Measurements from ENCODE around the gene C14orf93. TPM values are rescaled to one million over a fixed set of nuclear protein-coding genes. Genes with fewer than 3 reads are reported as not detected.

The C14orf93 gene
- total and polyA plus RNA-seq, 9 of the 15 experiments (the other 6 are each of a cell fraction or from before 2014, with no cell fraction given): 2.2 to 22.4 (median 16.1) TPM

DNA sequence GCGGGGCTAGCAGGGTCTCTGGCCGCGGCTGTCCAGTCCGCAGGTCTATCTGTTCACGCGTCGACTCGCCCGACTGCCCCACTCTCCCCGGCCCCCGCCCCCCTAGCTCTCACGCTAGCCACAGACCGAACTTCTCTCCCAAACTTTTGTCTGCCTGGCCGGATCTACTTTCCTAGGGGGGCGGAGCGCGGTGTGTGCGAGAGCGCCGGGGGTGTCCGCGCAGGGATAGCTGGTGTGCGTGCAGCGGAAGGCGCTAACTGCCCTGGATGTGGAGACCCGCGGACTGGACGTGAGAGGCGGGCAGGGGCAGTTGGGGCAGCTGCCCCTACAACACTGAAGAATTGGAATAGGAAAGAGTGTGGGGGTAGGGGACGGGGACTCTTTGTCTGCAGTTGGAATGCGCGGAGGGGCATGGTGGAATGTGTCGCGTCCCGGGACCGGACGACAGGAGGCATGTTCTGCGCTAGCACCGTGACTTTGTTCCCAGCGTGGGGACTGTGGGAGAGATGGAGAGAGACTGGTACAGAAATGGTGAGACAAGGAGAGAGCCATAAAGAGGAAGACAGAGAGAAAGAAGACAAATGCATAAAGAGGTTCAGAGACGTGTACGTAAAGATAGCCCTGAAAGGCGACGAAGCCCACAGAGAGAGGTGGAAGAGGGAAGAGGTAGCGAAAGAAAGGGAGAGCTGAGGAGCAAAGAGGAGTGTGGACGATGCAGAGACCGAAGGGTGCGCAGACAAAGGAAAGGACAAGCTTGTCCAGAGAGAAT, 27.3 kb downstream of the C14orf93 start, which contains the start of gene AJUBA (continued):
- TF ChIP-seq THRAP3 (IDR thresholded peaks at IDR 0.05; ENCODE audit: borderline replicate concordance) (peak; percentile 73; the same call in 1 of the 2 replicates), STAT5A (IDR thresholded peaks at IDR 0.05; ENCODE audit: borderline replicate concordance, low read length) (no peak), HLTF (IDR thresholded peaks at IDR 0.05) (peak; percentile 99), MYNN (IDR thresholded peaks at IDR 0.05) (peak; percentile 40; the same call in 1 of the 2 replicates), MYNN (CRISPR knock-in tag; IDR thresholded peaks at IDR 0.05) (no peak), NR4A1 (CRISPR knock-in tag; IDR thresholded peaks at IDR 0.05) (no peak), NR4A1 (tag; IDR thresholded peaks at IDR 0.05) (0 out of 2 replicates have a peak, but pooled peaks have one; percentile 50), HNRNPLL (IDR thresholded peaks at IDR 0.05; ENCODE audit: low read depth, low read length, poor library complexity, severe bottlenecking) (peak; percentile 74), DPF2 (IDR thresholded peaks at IDR 0.05) (peak; percentile 79), MEIS2 (IDR thresholded peaks at IDR 0.05; ENCODE audit: partially characterized antibody) (peak; percentile 24), CEBPG (CRISPR knock-in tag; IDR thresholded peaks at IDR 0.05) (peak; percentile 12; the same call in 1 of the 2 replicates), CEBPG (tag; conservative IDR thresholded peaks at IDR 0.05 in 1 of 2, IDR thresholded peaks at IDR 0.05 in 1 of 2) (no peak), SNIP1 (IDR thresholded peaks at IDR 0.05; ENCODE audit: low read depth) (no peak), RBM34 (IDR thresholded peaks at IDR 0.05; ENCODE audit: borderline replicate concordance, insufficient read depth, low read length) (no peak), KLF1 (tag; IDR thresholded peaks at IDR 0.05) (no peak), FOSL1 (tag; conservative IDR thresholded peaks at IDR 0.05) (0 out of 2 replicates have a peak, but pooled peaks have one; percentile 38), HNRNPK (IDR thresholded peaks at IDR 0.05; ENCODE audit: low read depth, low read length, poor library complexity, severe bottlenecking) (no peak), ZC3H4 (CRISPR knock-in tag; IDR thresholded peaks at IDR 0.05; ENCODE audit: borderline replicate concordance) (no peak), TARDBP (IDR thresholded peaks at IDR 0.05) (peak; percentile 95)
- TF ChIP-seq, protein P1, sequence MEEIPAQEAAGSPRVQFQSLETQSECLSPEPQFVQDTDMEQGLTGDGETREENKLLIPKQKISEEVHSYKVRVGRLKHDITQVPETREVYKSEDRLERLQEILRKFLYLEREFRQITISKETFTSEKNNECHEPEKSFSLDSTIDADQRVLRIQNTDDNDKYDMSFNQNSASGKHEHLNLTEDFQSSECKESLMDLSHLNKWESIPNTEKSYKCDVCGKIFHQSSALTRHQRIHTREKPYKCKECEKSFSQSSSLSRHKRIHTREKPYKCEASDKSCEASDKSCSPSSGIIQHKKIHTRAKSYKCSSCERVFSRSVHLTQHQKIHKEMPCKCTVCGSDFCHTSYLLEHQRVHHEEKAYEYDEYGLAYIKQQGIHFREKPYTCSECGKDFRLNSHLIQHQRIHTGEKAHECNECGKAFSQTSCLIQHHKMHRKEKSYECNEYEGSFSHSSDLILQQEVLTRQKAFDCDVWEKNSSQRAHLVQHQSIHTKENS (CRISPR knock-in tag; IDR thresholded peaks at IDR 0.05): no peak
- TF ChIP-seq, protein P2, sequence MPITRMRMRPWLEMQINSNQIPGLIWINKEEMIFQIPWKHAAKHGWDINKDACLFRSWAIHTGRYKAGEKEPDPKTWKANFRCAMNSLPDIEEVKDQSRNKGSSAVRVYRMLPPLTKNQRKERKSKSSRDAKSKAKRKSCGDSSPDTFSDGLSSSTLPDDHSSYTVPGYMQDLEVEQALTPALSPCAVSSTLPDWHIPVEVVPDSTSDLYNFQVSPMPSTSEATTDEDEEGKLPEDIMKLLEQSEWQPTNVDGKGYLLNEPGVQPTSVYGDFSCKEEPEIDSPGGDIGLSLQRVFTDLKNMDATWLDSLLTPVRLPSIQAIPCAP (CRISPR knock-in tag; IDR thresholded peaks at IDR 0.05; ENCODE audit: borderline replicate concordance): no peak
- TF ChIP-seq, protein P3, sequence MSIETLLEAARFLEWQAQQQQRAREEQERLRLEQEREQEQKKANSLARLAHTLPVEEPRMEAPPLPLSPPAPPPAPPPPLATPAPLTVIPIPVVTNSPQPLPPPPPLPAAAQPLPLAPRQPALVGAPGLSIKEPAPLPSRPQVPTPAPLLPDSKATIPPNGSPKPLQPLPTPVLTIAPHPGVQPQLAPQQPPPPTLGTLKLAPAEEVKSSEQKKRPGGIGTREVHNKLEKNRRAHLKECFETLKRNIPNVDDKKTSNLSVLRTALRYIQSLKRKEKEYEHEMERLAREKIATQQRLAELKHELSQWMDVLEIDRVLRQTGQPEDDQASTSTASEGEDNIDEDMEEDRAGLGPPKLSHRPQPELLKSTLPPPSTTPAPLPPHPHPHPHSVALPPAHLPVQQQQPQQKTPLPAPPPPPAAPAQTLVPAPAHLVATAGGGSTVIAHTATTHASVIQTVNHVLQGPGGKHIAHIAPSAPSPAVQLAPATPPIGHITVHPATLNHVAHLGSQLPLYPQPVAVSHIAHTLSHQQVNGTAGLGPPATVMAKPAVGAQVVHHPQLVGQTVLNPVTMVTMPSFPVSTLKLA (conservative IDR thresholded peaks at IDR 0.05): peak; percentile 92 to 97
- TF ChIP-seq, protein P4, sequence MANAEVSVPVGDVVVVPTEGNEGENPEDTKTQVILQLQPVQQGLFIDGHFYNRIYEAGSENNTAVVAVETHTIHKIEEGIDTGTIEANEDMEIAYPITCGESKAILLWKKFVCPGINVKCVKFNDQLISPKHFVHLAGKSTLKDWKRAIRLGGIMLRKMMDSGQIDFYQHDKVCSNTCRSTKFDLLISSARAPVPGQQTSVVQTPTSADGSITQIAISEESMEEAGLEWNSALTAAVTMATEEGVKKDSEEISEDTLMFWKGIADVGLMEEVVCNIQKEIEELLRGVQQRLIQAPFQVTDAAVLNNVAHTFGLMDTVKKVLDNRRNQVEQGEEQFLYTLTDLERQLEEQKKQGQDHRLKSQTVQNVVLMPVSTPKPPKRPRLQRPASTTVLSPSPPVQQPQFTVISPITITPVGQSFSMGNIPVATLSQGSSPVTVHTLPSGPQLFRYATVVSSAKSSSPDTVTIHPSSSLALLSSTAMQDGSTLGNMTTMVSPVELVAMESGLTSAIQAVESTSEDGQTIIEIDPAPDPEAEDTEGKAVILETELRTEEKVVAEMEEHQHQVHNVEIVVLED (CRISPR knock-in tag; IDR thresholded peaks at IDR 0.05): peak; percentile 68
